NCI-H2081 (cell line): ENCODE data around the gene DLK2.
"Not testable (repeated sequence)": the region's sequence is repeated elsewhere in the genome, so short reads cannot be mapped to it uniquely, and the experiment has no call there.

Source experiments
- DNase-seq, 2 experiments: peaks; one replicate each; lab custom pipeline; 2025; lab: John Stamatoyannopoulos, UW

The DLK2 gene

GRCh38 chr6:43481591-43482236 lies 26.4 kb upstream of the DLK2 start:
- DNase-seq, result no peak

GRCh38 chr6:43481075-43481474 lies 25.7 kb upstream of the DLK2 start:
- DNase-seq, result no peak

DNA sequence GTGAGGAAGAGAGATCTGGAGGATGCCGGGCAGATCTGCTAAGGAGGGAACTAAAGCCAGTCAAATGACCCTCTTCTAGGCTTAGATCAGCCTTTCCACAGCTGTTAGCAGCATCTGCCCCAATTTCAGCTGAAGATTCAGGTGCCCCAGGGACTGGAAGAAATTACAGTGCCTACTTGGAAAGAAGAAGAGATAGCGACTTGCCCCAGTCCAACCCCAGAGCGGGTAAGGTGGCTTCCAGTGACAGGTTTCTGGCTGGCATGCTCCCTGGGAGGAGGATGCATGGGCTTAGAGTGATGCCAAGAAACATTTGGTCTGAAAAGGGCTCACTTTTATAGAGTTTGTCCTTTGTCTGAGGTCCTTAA lies 22.6 kb upstream of the DLK2 start:
- DNase-seq, result no peak

- DNase-seq, result peak; percentile 93
These were observed 22.1 kb upstream of the DLK2 start, which contains the start of gene TJAP1 for GRCh38 chr6:43477235-43478007. Gene TJAP1 (plus strand): TSS chr6:43477570. CDS start chr6:43499002, 21,432 bp downstream.

DNA sequence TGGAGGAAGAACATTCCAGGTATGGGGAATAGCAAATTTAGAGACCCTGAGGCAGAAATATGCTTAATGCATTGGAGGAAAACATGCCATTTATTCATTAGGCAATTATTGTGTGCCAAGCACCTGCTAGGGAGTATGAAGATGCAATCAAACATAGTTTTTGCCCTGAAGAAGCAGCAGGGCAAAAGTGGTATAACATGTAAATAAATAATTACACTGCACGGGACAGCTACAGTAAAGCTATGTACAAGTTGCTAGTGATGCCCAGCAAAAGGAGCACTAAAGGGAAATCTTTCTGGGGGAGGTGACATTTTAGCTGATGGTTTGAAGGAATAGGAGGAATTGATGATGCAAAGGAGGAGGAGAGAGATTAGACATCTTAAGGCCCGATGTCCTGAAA lies 21.4 kb upstream of the DLK2 start:
- no peak for DNase-seq

- no peak for DNase-seq
These were observed 20.2 kb upstream of the DLK2 start for GRCh38 chr6:43475516-43475915.

GRCh38 chr6:43472515-43472914 lies 17.2 kb upstream of the DLK2 start:
- DNase-seq, result no peak

DNA sequence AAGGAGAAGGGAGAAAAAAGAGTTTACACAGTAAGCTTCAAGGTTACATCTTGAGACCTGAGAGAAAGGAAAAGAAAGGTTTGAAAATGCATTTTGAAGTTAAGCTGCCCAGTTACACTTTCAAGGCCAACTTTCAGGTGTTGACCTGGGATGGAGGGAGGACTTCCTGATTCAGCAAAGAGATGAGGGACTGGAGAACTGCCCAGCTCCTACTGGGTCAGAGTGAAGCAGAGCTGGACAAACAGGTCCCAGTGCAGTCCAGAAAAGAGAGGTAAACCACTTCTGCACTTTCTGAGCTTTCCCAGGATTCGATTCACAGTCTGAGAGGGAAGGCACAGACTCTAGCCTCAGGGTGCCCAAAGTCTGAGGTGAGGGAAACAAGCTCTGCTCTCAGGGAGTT lies 16.1 kb upstream of the DLK2 start:
- DNase-seq, result no peak

DNA sequence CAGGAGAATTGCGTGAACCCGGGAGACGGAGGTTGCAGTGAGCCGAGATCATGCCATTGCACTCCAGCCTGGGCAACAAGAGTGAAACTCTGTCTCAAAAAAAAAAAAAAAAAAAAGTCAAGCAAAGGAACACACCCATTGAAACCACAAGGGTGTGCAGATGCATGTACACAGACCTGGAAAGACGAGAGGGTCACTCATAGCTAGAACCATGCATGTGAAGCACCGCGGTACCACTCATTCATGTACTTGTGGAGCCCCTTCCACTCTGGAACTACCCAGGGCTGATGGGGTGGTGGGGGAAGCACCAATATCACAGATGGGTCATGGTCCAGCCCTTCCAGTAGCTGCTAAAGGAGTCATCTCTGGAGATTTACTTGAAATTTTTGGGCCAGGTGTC lies 14.6 kb upstream of the DLK2 start:
- DNase-seq, result no peak

DNA sequence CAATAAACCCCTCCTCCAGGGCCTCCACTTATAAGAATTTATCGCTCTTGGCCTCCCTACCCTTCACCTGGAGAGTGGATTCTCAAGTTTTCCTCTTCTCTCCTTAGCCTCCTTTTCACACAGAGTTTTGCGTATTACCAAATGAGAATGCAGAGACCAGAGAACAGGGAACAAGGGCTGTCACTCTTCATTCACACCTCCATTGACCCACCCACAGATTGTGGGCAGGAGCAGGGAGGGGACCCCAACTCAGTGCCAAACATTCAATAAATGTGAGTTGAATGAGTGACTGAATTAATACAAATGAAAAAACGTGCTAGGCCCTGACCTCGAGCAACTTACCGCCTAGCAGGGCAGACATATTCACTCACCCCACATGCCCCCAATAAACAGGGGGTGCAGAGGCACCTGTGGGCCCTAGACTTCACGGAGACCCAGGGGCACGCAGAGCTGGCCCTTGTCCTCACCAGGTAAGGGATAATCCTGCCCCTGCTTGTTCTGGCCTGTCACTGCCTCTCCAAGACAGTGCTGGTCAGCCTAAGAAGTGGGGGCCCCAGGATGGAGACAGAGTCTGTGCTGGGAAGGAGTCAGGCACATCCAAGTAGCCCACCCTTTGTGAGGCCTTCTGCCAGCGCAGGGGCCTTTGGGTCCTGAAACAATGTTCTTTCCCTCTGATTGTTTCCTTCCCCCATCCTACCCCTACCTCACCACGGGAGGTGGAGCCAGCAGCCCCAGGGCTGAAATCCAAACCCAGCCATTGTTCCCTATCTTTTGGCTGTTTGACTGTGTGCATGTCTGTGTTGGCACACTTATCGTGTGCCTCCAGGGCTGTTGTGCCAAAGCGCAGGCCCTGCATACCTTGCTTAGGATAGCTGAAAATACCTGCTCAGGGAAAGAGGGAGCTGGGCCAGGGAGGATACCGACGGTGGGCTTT lies 13.7 kb upstream of the DLK2 start:
- peak; percentile 10 to 66 for DNase-seq

DNA sequence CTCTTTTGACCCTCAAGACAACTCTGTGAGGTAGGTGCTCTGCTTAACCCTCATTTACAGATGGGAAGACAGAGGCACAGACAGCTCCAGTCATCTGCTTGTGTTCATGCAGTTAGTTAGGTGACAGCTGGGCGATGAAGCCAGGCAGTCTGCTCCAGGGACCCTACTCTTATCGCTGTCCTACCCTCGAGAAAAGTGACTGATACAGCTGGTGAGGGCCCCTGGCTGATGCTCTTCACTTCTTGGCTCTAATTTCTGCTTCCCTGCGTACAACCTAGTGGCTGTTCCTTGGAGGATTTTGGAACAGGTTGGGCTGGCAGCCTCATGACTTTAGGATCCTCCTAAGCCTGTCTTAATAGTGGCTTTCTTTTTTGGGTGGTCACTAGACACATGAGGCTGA lies 12.9 kb upstream of the DLK2 start:
- DNase-seq, result no peak

DNA sequence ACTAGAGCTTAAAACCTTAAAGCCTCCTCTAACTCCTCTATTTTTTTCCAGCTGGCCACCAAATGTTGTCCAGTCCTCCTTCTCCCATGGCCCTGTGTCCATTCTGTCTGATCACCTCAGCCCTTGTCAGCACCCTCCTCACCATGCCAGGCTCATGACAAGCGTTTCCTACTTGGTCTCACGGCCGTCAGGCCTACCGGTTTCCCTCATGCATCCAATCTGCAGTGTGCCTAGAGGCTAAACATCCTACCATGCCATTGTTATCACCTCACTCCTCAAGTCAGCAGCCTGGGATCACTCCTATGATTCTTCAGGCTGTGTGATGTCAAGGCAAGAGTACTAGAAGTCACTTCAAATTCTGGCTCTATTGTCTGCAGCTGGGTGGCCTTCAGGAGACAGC lies 12.4 kb upstream of the DLK2 start:
- DNase-seq, result no peak

DNA sequence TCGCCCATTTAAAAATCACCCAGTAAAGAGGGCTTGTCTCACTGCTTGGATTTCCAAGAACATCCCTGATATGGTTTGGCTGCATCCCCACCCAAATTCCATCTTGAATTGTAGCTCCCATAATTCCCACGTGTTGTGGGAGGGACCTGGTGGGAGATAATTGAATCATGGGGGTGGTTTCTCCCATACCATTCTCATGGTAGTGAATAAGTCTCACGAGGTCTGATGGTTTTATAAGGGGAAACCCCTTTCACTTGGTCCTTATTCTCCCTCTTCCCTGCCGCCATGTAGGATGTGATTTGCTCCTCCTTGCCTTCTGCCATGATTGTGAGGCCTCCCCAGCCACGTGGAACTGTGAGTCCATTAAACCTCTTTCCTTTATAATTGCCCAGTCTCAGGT lies 11.9 kb upstream of the DLK2 start:
- not testable (repeated sequence) for DNase-seq

DNA sequence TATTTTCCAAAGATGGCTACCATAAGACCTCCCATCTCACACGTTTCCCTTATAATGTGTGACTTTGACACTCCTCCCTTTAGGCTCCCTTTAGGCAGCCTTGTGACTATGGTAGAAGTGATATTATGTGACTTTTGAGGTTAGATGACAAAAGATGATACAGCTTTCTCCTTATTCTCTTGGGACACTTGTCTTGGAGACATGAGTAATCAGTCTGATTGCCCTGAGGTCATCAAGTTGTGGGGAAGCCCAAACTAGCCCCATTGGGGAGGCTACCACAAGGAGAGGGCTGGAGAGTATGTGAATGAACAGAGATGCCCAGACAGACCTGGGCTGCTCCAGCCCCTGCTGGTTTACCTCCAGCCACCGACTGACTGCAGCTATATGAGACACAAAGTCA lies 10.6 kb upstream of the DLK2 start:
- no peak for DNase-seq

DNA sequence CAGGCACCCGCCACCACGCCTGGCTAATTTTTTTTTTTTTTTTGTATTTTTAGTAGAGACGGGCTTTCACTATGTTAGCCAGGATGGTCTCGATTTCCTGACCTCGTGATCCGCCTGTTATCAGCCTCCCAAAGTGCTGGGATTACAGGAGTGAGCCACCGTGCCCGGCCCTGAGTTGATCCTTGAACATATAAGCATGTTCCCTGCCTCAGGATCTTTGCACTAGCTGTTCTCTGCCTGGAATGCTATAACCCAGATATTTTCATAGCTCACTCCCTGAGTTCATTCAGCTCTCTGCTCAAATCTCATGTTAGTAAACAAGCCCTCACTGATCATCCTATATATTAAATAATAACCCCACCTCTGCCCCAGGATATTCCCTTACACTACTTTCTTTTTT lies 9.0 kb upstream of the DLK2 start:
- no peak for DNase-seq

- no peak for DNase-seq
These were observed 6.6 kb upstream of the DLK2 start for GRCh38 chr6:43461936-43462335.

GRCh38 chr6:43460032-43460431 lies 4.7 kb upstream of the DLK2 start:
- DNase-seq, result no peak

DNA sequence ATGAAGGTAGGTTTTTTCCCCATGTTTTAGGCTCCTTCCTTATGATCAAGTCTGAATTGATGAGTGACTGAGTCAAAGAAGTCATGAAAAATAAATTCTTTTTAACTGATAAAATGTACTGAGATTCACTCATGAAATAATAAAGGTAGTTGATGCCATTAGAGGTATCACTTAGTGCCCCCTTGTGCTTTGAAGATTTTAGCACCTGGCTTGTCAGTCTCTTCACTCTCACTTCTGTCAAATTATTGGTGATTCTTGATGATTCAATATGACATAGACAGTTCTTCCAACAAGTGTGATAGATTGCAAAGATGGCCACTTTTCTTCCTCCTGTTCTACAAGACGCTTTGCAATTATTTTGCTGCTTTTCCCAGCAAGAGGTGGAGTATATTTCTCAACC lies 4.2 kb upstream of the DLK2 start:
- no peak for DNase-seq

DNA sequence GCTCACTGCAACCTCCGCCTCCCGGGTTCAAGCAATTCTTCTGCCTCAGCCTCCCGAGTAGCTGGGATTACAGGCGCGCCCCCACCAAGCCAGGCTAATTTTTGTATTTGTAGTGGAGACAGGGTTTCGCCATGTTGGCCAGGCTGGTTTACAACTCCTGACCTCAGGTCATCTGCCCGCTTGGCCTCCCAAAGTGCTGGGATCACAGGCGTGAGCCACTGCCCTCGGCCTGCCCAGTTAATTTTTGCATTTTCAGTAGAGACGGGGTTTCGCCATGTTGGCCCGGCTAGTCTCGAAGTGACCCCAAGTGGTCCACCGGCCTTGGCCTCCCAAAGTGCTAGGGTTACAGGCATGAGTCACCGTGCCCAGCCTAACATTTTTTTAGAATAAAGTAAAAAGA lies 2.8 kb upstream of the DLK2 start:
- DNase-seq, result not testable (repeated sequence)

DNA sequence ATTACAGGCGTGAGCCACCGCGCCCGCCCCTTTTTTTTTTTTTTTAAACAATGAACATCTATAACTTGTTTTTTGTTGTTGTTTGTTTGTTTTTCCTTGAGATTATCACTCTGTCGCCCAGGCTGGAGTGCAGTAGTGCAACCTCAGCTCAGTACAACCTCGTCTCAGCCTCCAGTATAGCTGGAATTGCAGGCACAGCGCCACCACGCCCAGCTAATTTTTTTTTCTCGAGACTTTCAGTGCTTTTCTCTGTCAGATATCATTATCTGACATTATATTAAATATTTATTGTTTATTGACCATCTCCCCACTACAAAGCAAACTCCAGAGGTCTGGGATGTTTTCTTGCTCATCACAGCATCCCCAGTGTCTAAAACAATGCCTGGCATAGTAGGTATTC lies 2.3 kb upstream of the DLK2 start:
- no peak for DNase-seq

DNA sequence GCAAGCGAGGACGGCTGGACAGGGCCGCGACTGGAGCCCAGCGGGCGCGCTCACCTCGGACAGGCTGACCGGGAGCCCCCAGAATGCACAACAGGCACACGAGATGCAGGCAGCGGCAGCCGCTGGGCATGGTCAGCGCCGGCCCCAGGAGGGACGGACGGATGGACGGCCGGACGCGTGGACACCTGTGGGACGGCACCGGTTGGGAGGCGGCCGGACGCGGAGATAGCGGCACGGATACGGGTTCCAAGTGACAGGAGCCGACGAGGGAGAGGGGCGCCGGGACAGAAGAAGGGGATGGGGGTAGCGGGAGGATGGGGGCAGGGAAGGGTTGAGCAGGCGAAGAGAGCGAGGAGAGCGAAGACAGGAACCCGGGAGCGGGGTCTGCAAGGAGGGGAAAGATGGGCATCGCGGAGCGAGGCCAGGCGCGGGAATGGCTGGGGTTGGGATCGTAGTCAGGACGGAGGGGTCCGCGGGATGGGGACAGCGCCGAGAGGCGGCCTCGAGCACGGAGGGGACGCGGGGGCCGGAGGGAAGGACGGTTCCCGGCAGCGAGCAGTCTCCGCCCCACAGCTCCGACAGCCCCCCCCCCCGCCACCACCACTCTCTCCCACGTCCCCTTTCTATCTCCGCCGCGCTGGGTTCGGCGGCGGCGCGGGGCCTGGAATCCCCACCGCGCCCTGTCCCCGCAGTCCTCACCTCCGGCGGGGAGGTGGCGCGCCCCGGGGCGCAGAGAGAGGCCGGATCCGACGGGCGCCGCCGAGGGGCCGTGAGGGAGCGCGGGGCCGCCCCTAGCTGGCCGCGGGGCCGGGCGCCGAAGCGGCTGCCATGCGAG lies 435 bp downstream of the DLK2 start:
- peak in 1 of 2 experiments; percentile 7 for DNase-seq

DNA sequence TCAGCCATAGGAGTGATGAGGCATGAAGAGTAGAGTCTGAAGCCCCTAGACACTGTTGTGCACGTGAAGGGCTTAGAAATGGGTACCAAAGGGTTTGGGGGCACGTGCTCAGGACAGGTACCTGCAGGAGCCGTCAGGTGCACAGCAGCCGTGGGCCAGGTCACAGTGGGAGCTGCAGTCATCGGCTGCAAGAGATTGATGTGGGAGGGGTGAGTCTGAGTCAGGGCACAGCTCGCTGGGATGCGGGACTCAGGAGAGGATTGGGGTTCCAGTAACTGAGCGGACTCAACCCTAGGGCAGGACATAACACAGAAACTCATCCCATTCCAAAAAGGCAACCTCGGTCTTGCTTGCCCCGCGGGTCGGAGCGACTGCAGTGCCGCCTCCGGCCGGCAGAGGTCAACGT lies 1.1 kb downstream of the DLK2 start:
- DNase-seq, result peak; percentile 48 to 55
